Measurements from ENCODE around the gene BASP1. TPM values are rescaled to one million over a fixed set of nuclear protein-coding genes. Genes with fewer than 3 reads are reported as not detected.

BASP1 gene
- 1.3 and 2.4 TPM in 2 replicates for total RNA-seq

GRCh38 chr5:17217493-17218352 is at the start of gene BASP1:
TSS of gene BASP1 (plus strand) at chr5:17217631. CDS start at chr5:17275217, 57,586 bp downstream.
- peak in 1 of 2 donors; percentile 64 for DNase-seq (ENCODE audit: low read depth in 2 of 2)

GRCh38 chr5:17169507-17169906 is 47.9 kb upstream of the BASP1 start:
- peak; percentile 40 to 83 for DNase-seq (ENCODE audit: low read depth in 2 of 2)

GRCh38 chr5:17172791-17173190 is 44.6 kb upstream of the BASP1 start:
- peak; percentile 14 to 77 for DNase-seq (ENCODE audit: low read depth in 2 of 2)

- DNase-seq (ENCODE audit: low read depth in 2 of 2) = no peak
These were observed 42.5 kb upstream of the BASP1 start for GRCh38 chr5:17174965-17175364.

- no peak for DNase-seq (ENCODE audit: low read depth in 2 of 2)
These were observed 39.7 kb upstream of the BASP1 start for GRCh38 chr5:17177501-17178372.

- no peak for DNase-seq (ENCODE audit: low read depth in 2 of 2)
These were observed 39.1 kb upstream of the BASP1 start for GRCh38 chr5:17178373-17178675.

- no peak for DNase-seq (ENCODE audit: low read depth in 2 of 2)
These were observed 37.0 kb upstream of the BASP1 start for GRCh38 chr5:17180330-17180843.

- peak in 1 of 2 donors; percentile 63 for DNase-seq (ENCODE audit: low read depth in 2 of 2)
These were observed 36.3 kb upstream of the BASP1 start for GRCh38 chr5:17180864-17181723.

GRCh38 chr5:17182494-17182893 is 34.9 kb upstream of the BASP1 start:
- DNase-seq (ENCODE audit: low read depth in 2 of 2) = no peak

GRCh38 chr5:17182981-17183380 is 34.5 kb upstream of the BASP1 start:
- no peak for DNase-seq (ENCODE audit: low read depth in 2 of 2)

- no peak for DNase-seq (ENCODE audit: low read depth in 2 of 2)
These were observed 33.6 kb upstream of the BASP1 start for GRCh38 chr5:17183831-17184230.

GRCh38 chr5:17184588-17184987 is 32.8 kb upstream of the BASP1 start:
- DNase-seq (ENCODE audit: low read depth in 2 of 2) = no peak

GRCh38 chr5:17185349-17185748 is 32.1 kb upstream of the BASP1 start:
- no peak for DNase-seq (ENCODE audit: low read depth in 2 of 2)

GRCh38 chr5:17185773-17186172 is 31.7 kb upstream of the BASP1 start:
- DNase-seq (ENCODE audit: low read depth in 2 of 2) = no peak

- DNase-seq (ENCODE audit: low read depth in 2 of 2) = no peak
These were observed 31.2 kb upstream of the BASP1 start for GRCh38 chr5:17186256-17186655.

- no peak for DNase-seq (ENCODE audit: low read depth in 2 of 2)
These were observed 30.2 kb upstream of the BASP1 start for GRCh38 chr5:17187011-17187785.

GRCh38 chr5:17187786-17188170 is 29.7 kb upstream of the BASP1 start:
- DNase-seq (ENCODE audit: low read depth in 2 of 2) = no peak

GRCh38 chr5:17189381-17190036 is 27.9 kb upstream of the BASP1 start:
- DNase-seq (ENCODE audit: low read depth in 2 of 2) = peak; percentile 75 to 88

GRCh38 chr5:17190242-17190778 is 27.1 kb upstream of the BASP1 start:
- DNase-seq (ENCODE audit: low read depth in 2 of 2) = peak; percentile 91 to 94
